Measurements from ENCODE around the gene CAVIN1.
"Not testable (repeated sequence)": the region's sequence is repeated elsewhere in the genome, so short reads cannot be mapped to it uniquely, and the experiment has no call there.

- TF ChIP-seq CTCF (IDR thresholded peaks at IDR 0.05); EP300 (IDR thresholded peaks at IDR 0.05); POLR2A (IDR thresholded peaks at IDR 0.05; ENCODE audit: low read depth): not testable (repeated sequence)
These were observed 56.7 kb downstream of the CAVIN1 start for GRCh38 chr17:42366176-42367023.
